Measurements from ENCODE around the gene PPIP5K2.
A peak's percentile ranks its signal among the peaks of the same experiment; 100 is the strongest.
"Not testable (repeated sequence)": the region's sequence is repeated elsewhere in the genome, so short reads cannot be mapped to it uniquely, and the experiment has no call there.

The PPIP5K2 gene

DNA sequence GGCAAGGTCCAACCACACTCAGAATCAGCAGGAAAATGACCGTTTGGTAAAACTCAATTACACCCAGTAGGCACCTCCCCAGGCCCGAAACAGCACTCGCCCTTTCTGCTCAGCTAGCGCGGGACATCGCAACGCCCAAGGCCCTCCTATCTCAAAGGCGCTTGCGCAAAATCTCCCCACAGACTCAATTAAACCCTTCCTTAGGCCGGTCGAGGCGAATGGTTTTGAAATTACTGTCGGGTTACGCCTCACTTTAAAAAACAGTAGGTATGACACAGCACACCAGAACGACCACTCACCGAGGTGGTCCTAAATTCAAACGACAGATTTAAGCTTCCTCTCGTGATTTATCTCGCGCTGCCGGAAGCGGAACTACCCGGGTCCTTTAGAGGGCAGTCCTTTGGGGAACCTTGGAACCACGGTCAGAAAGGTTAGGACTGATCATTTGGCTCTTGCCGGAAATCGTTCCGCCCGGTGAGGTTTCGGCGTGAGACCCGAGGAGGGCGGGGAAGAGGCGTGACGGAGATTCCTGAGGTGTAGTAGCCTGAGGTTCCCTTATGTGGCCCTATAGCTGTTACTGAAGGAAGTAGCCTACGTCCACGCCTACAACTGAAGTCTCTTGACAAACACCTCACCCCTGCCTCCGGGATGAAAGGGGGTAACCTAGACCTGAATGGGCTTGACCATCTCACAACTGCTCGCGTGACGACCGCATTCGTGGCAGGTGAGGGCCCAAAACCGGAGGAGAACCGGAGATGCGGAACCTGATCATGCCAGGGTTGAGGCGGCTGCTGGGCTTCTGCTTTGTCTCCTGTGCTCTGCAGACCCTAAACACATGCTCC is at the start of gene PPIP5K2, which contains the start of gene GIN1:
PPIP5K2 (plus strand) TSS at position 537 of the 842 bp plus-strand sequence. CDS start 9,289 bp downstream, outside the sequence.
GIN1 (minus strand) TSS at position 374 of the 842 bp plus-strand sequence. CDS start 11,431 bp downstream, outside the sequence.
- DNase-seq (ENCODE audit: low read depth in 2 of 2), result peak; percentile 95 to 96

DNA sequence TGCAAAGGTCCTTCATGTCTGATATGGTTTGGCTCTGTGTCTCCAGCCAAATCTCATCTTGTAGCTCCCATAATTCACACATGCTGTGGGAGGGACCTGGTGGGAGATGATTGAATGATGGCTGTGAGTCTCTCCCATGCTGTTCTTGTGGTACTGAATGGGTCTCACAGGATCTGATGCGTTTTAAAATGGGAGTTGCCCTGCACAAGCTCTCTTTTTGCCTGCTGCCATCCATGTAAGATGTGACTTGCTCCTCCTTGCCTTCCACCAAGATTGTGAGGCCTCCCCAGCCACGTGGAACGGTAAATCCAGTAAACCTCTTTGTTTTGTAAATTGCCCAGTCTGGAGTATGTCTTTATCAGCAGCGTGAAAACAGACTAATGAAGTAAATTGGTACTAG is 46.6 kb upstream of the PPIP5K2 start:
- not testable (repeated sequence) for DNase-seq (ENCODE audit: low read depth in 2 of 2)

DNA sequence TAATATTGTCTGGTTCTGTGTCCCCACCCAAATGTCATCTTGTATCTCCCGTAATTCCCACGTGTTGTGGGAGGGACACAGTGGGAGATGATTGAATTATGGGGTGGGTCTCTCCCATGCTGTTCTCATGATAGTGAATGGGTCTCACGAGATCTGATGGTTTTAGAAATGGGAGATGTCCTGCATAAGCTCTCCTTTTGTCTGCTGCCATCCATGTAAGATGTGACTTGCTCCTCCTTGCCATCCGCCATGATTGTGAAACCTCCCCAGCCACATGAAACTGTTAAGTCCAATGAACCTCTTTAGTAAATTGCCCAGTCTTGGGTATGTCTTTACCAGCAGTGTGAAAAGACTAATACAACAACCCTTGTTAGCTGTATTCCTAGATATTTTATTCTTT is 44.7 kb upstream of the PPIP5K2 start:
- no peak for DNase-seq (ENCODE audit: low read depth in 2 of 2)

DNA sequence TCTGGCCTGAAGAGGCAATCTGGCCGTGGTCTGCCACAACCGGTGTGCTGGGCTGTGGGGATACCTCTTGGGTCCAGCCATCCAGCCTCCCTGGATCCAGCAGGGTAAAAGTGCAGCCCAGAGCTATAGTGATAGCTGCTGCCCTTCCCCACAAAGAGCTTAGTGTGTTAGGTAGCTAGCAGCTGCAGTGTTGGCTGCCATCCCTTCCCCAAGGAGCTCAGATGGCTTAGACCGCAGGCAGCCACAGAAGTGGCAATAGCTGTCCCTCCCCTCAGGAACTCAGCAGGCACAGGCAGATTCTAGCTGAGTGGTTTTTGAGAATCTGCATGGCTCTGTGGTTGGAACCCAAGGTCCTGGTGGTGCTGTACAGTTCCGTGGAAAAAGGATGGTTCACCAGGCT is 40.3 kb upstream of the PPIP5K2 start:
- no peak for DNase-seq (ENCODE audit: low read depth in 2 of 2)

DNA sequence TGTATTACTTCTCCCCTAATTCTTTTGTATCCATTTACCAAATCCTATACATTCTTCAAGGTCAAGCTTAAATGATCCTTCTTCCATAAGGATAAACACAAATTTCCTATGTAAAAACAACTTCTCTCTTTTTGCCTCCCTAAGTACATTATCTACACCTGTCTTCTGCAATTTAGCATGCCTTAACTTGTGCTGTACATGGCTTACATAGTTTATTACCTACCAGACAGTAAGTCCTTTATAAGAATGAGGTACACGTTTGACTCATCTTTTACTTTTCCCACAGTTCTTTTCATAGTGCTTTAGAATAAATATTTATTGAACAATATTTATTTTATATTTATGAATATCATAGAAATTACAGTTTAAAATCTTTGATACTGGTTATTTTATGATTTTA is 33.6 kb upstream of the PPIP5K2 start:
- no peak for DNase-seq (ENCODE audit: low read depth in 2 of 2)

DNA sequence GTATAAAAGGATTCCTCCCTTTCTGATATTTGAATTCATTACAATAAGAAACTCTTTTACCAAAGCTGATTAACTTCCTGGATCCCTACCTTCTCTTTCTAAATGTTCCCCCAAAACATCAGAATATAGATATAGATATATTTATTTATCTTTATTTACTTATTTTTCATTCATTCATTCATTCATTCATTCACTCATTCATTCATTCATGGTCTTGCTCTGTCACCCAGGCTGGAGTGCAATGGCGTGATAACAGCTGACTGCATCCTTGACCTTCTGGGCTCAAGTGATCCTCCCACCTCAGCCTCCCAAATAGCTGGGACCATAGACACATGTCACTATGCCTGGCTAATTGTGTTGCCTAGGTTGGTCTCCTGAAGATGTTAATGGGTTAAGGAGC is 30.8 kb upstream of the PPIP5K2 start:
- DNase-seq (ENCODE audit: low read depth in 2 of 2), result no peak

DNA sequence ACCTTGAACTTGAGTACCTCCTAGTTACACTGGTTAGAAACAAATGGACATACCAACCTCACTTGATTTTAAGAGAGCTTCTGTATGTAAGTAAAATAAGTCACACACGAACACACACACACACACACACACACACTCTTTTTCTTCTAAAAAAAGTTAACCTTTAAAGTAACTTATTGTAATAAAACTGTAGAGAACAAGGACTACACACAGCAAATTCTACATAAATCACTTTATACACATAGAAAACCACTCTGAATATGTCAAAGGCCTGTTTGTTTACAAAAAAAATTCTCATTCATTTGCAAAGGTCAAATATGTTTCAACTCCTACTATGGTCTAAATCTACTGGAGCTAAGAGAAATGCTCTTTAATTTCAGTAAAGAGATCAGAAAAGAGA is 29.3 kb upstream of the PPIP5K2 start:
- DNase-seq (ENCODE audit: low read depth in 2 of 2), result no peak

DNA sequence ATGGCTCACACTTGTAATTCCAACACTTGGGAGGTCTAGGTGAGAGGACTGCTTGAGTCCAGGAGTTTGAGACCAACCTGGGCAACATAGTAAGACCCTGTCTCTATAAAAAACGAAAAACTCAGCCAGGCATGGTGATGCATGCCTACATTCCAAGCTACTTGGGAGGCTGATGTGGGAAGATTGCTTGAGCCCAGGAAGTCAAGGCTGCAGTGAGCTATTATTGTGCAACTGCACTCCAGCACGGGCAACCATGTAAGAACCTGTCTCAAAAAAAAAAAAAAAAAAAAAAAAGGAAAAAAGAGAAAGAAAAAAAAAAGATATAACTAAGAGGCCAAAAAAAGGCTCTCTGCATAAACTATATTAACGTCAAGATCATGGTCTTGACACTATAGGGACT is 27.4 kb upstream of the PPIP5K2 start:
- no peak for DNase-seq (ENCODE audit: low read depth in 2 of 2)

DNA sequence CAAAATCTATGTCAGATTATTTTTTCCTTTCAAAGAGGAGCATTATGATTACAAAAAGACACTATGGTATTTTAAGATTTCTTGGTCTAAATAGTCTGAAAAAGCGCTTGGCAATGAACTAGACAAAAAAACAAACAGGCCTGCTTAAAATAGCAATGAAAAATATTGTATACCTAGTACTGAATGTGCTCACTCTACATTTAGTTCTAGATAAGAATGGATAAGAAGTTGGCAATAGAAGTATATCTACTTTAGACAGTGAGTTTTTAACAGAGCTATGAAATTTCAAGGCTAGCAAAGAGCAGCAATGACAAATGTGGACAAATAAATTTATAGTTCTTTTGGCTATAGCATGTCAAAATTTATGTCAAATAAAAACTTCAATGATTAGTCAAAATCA is 26.4 kb upstream of the PPIP5K2 start:
- no peak for DNase-seq (ENCODE audit: low read depth in 2 of 2)

DNA sequence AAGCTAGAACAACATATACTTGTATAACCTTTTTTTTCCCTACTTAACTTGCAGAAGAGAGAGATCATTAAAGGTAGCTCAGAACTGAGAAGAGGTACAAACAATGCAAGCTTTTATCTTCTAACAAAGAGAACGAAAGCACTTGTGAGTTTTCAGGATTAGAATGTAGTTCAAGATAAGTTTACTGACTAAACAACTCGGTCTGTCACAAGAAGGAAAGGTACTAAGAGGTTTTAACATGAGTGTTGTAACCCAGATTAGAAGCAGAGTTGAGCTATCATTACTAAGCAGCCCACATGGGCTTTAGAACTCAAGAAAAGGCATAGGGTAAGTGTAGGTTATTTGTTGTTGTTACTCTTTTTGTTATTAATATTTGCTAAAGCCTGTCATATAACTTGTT is 25.4 kb upstream of the PPIP5K2 start:
- DNase-seq (ENCODE audit: low read depth in 2 of 2), result no peak

DNA sequence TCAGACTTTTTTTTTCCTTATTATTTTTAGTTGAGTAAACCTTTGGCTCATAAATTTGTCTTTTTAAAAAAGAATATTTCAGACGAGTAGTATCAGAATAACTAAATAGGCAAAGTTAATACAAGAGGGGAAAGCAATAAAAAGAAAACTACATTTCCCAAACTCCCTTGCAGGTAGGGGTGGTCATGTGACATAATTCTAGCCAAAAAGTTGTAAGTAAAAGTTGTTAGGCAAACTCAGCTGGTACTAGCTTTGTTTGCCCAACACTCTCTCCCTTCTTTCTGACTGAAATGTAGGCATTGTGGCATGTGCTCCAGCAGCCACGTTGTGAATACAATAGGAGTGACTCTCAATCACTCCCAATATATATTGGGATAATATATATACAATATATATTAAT is 21.1 kb upstream of the PPIP5K2 start:
- no peak for DNase-seq (ENCODE audit: low read depth in 2 of 2)

DNA sequence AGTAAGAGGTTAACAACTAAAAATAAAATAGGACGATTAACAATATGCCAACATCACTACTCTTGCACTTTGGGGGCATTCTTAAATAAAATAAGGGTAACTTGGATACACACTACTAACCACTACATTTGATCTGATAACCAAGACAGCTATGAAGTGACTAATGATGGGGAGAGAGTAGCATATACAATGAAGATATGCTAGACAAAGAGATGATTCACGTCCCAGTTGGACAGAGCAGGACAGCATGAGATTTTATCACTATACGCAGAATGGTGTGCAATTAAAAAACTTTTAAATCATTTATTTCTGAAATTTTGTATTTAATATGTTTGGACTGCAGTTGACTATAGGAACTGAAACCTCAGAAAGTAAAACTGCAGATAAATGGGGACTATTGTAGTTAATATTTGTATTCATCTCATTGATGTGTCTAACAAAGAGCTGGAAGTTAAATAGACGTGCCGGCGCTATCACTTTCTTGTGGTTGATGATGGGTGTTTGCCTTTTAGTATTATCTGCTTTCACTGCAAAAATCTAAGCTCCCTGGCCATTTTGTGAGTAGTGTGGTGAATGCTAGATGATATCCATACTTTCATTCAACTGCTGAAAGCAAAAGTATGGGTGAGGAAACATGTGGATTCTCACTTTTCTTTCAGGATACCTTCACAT is 18.9 kb upstream of the PPIP5K2 start:
- DNase-seq (ENCODE audit: low read depth in 2 of 2), result no peak

DNA sequence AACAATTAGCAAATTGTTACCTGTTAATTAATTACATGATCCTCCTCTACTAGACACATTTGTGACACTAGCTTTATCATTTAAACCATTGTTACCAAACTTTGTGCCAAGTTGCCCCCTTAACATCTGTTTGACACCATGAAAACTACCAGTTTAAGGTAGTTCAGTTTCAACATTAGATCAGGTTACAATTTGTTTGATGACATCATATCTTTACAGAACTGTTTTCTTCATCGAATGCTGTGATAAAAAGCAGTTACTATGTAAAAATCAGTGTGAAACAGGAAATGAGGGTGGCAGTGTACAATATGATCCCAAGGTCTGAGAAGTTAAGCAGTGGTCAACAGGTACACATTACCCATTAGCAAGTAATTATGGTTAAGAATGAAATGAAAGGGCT is 17.9 kb upstream of the PPIP5K2 start:
- no peak for DNase-seq (ENCODE audit: low read depth in 2 of 2)

DNA sequence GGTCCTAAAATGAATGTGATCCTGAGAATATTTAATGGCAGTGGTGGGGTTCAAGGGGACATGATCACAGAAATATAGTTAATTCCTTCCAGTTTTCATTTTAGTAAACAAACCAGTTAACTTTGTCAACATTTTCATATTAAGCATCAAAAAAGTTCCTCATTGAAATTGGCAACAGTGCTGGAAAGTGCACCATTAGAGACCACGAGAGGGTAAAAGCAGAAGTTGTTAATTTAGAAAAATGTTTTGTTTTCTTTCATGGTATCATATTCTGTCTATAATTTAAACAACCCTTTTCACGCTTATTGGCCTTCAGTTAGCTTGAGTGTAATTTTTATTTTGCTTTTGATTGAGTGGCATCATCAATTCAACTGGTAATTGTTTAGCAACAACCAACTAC is 12.0 kb upstream of the PPIP5K2 start:
- no peak for DNase-seq (ENCODE audit: low read depth in 2 of 2)

DNA sequence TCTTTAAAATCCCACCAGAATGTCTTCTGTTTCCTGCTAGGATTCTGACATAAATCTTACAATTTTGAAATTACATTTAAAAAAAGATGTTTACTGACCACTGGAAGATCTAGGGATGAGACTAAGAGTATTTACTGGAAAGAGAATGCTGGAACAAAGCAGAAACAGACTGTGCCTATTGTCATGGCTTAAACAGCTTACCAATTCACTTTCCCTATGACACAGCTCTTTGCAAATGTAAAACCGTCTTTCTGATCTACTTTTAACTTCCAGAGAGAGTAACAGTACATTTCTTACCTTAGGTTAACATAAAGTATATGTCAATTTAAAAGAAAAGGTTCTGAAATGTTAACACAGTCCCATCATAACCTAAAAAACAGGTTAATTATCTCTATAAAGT is 10.8 kb upstream of the PPIP5K2 start:
- DNase-seq (ENCODE audit: low read depth in 2 of 2), result no peak

DNA sequence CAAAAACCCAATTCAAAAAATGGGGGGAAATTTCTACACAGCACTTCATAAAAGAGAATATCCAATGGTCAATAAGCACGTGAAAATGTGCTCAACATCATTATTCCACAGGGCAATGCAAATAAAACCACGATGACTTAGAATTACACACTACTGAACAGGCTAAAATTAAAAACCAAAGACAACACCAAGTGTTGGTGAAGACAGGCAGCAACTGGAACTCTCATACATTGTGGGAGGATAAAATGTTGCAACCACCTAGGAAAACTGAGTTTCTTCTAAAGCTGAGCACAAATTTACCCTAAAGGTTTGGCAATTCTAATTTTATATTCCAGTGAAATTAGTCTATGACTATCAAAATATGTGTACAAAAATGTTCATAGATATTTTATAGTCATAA is 9.7 kb upstream of the PPIP5K2 start:
- DNase-seq (ENCODE audit: low read depth in 2 of 2), result no peak

DNA sequence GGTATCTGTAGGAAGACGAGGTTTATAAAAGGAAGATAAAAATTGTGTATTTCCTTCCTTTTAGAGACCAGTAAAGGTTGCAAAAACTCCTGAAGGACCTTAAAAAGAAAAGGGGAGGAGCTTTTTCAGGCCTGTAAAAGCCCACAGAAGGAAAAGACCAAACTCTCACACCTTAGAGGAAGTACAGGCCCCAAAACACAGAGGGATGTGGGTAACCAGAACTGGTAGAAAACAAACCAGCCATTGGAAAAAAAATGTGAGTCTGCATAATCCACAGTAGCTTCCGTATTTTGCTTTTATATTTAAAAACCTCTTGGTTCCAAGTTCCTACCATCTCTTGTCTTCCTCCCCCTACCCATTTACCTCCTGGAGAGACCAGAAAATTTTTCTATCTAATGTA is 8.6 kb upstream of the PPIP5K2 start:
- DNase-seq (ENCODE audit: low read depth in 2 of 2), result no peak

DNA sequence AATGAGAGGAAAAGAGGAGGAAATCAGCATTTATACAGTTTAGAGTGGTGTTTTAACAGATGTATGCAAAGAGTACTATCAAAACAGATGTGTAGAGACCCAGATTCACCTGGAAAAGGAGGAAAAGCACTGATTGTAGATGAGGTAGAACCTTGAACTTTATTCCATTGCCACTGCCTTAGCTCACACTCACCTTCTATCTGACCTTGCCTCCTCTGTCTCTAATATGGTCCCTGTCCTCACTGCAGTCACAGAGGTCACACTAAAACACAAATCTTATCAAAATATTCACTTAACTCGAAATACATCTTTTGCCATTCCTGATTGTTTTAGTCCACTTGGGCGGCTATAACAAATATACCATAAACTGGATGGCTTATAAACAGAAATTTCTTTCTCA is 7.2 kb upstream of the PPIP5K2 start:
- DNase-seq (ENCODE audit: low read depth in 2 of 2), result no peak

DNA sequence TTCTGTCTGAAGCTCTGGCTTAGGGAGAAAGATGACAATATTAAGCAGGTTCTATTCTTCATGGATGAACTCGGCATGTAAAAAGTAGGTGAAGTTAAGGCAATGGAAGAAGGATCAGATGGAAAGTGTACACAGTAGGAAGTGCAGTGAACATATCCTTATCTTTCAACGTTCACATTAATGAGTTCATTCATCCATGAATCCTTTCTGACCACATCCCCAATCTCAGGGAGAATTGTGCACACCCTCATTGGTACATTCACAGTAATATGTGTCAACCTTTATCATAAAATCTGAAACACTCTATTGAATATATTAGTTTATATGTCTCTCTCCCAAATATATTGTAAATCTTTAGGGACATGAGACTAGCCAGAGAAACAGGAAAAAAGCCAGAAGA is 5.7 kb upstream of the PPIP5K2 start:
- DNase-seq (ENCODE audit: low read depth in 2 of 2), result no peak

DNA sequence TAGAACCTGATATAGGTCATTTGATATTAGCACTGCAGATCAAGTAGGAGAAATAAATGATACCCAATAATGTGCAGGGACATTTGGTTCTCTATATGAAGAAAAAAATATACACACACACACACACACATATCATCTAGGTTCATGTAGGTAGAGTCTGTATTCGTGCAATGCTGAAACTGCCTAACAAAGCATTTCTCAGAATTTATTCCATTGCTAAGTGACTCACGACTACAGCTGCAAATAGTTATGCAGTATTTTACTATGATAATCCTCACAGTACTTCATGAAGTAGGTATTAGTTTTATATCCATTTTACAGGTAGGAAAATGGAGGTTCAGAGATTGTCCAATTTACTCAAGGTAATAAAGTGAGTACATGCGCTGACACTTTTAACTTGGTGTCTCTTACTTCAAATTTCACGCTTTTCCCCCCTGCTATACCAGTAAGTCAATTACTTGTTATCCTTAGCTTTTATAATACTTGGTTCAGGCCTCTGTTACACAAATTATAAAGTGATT is 2.6 kb upstream of the PPIP5K2 start:
- DNase-seq (ENCODE audit: low read depth in 2 of 2), result no peak

DNA sequence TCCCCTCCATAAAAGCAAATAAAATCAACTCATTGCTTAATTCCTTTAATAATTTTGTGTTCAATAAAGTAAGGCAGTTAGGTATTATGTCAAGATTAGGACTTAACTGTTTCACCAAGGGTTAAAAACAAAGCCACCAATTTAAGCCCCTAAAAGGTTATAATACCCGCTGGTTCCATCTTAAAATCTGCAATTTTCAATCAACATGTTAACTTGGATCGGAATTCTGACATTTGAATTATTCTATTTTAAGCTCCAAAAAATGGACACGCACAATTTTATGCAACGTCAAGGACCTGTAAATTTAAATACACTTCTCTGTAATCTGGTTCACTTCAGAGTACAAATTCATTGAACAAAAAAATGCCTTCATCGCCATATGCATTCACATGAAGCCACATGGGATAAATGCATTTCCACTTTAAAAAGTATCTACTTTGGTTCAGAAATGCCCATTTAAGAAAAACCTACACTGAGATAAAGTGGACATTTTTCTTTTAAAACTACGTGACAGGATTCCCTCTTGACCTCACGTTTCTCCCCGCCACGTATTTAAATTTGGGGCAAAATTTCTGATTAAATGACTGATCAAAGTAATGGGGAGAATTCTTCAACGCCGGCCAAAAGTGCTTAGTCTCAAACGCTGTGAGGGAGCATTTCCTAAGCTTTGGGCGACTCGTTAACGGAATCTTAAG is 884 bp upstream of the PPIP5K2 start:
- no peak for DNase-seq (ENCODE audit: low read depth in 2 of 2)

DNA sequence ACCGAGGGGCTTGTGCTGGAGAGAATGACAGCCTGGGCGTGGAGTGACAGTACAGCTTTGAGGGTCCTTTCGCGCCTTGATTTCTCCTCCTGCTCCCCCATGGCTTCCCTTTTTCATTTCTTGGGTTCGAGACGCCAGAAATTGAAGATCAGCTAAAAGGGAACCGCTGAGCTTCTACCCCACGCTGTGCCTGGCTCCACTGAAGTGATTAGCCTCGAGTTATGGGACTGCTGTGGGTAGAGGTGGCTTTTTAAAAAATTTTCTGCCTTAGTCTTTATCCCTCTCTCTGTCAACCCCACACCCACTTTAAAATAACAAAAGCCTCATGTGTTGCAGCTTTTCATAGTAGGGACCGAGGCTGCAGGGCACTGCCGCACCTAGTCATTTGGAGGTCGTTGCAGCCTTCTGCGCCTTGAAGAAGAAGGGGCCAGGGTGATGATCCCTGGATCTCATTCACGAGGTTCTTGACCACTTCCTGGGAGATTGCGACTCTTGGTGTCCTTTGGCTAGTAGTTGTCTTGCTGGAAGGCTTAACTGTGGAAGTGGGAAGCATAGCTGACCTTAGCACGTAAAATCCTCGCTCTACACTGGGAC is 603 bp downstream of the PPIP5K2 start:
- DNase-seq (ENCODE audit: low read depth in 2 of 2), result no peak
